IMR-90 (cell line): ENCODE data around the gene FJX1. TPM values are rescaled to one million over a fixed set of nuclear protein-coding genes. Genes with fewer than 3 reads are reported as not detected.

ENCODE experiments used
- ATAC-seq: fragments of 200-7000 bp; cut with Tn5 transposase; 2 replicates; pipeline ENCODE4 v1.9.1; 2020; ENCODE audit warnings: low read depth, mild to moderate bottlenecking, moderate library complexity
- BruUV-seq: library from RNA; stranded (reverse); fragments of 400-500 nt; replicated peaks from 2 replicates; lab custom pipeline; 2021; lab: Mats Ljungman, UMichigan
- CTCF ChIA-PET: fragments of 300-600 bp; formaldehyde crosslinking; extraction: SDS; loops from one replicate; lab custom pipeline; 2021; ENCODE audit warnings: antibody characterized with exemption; lab: Yijun Ruan, JAX
- POLR2A ChIA-PET: fragments of 300-600 bp; sonication (Branson Sonifier 250); formaldehyde crosslinking; loops from one replicate; lab custom pipeline; 2022; ENCODE audit warnings: antibody characterized with exemption; ENCODE audit not compliant: unreplicated experiment; lab: Charles Lee
- DNase-seq: peaks from one replicate; pipeline ENCODE4 v3.0.0; 2013
- H2AFZ ChIP-seq: replicated peaks from 2 replicates; pipeline ENCODE3; 2013; ENCODE audit warnings: low read length, mild to moderate bottlenecking; ENCODE audit not compliant: poor library complexity
- H2AK5ac ChIP-seq: 2 replicates; pipeline ENCODE4 v1.6.1; 2013; ENCODE audit warnings: low read depth, low read length, inconsistent platforms
- H2AK9ac ChIP-seq: replicated peaks from 2 replicates; pipeline ENCODE3; 2013; ENCODE audit warnings: mild to moderate bottlenecking, low read depth, low read length, moderate library complexity; ENCODE audit not compliant: poor library complexity
- H2BK120ac ChIP-seq: 2 replicates; pipeline ENCODE4 v1.6.1; 2013; ENCODE audit warnings: low read depth, low read length, inconsistent platforms
- H2BK15ac ChIP-seq: 3 replicates; pipeline ENCODE4 v1.6.1; 2013; ENCODE audit warnings: low read depth, low read length, inconsistent platforms
- H2BK20ac ChIP-seq: 2 replicates; pipeline ENCODE4 v1.6.1; 2013; ENCODE audit warnings: low read depth, mild to moderate bottlenecking, inconsistent platforms, low read length, moderate library complexity
- H2BK5ac ChIP-seq: 2 replicates; pipeline ENCODE4 v1.6.1; 2013; ENCODE audit warnings: mild to moderate bottlenecking, low read depth, low read length, inconsistent platforms; ENCODE audit not compliant: poor library complexity, severe bottlenecking
- H3K14ac ChIP-seq: replicated peaks from 2 replicates; pipeline ENCODE4 v1.6.1; 2013; ENCODE audit warnings: low read depth, low read length, inconsistent platforms
- H3K18ac ChIP-seq: 2 replicates; pipeline ENCODE4 v1.6.1; 2013; ENCODE audit warnings: low read depth, low read length, control low read depth
- H3K23ac ChIP-seq: 2 replicates; pipeline ENCODE4 v1.6.1; 2013; ENCODE audit warnings: low read depth, low read length, inconsistent platforms
- H3K27ac ChIP-seq: 2 replicates; pipeline ENCODE4 v1.5.1; 2013; ENCODE audit warnings: mild to moderate bottlenecking, control low read depth, low read length; ENCODE audit not compliant: insufficient read depth
- H3K27me3 ChIP-seq: 2 replicates; pipeline ENCODE4 v1.6.1; 2013; ENCODE audit warnings: low read length; ENCODE audit not compliant: control insufficient read depth, insufficient read depth
- H3K36me3 ChIP-seq: 2 replicates; pipeline ENCODE4 v1.6.1; 2013; ENCODE audit warnings: low read length, mixed read lengths; ENCODE audit not compliant: control insufficient read depth, insufficient read depth
- H3K4ac ChIP-seq: 2 replicates; pipeline ENCODE4 v1.6.1; 2013; ENCODE audit warnings: low read depth, low read length, inconsistent platforms
- H3K4me1 ChIP-seq: 2 replicates; pipeline ENCODE4 v1.6.1; 2013; ENCODE audit warnings: low read length, mixed read lengths; ENCODE audit not compliant: control insufficient read depth, insufficient read depth
- H3K4me2 ChIP-seq: 2 replicates; pipeline ENCODE4 v1.6.1; 2013; ENCODE audit warnings: low read depth, mild to moderate bottlenecking, control low read depth, low read length, moderate library complexity
- H3K4me3 ChIP-seq: 2 replicates; pipeline ENCODE4 v1.5.1; 2013; ENCODE audit warnings: low read depth, mild to moderate bottlenecking, control low read depth, low read length, moderate library complexity; ENCODE audit not compliant: insufficient read depth
- H3K56ac ChIP-seq: 2 replicates; pipeline ENCODE4 v1.6.1; 2013; ENCODE audit warnings: low read length, inconsistent platforms; ENCODE audit not compliant: insufficient read depth; ENCODE audit errors: extremely low read depth
- H3K79me1 ChIP-seq, 2 experiments: 2 replicates each; pipeline ENCODE4 v1.6.1; 2013; ENCODE audit warnings: low read length in 2 of 2, inconsistent platforms in 1 of 2, low read depth in 1 of 2
- H3K9ac ChIP-seq: 2 replicates; pipeline ENCODE4 v1.6.1; 2013; ENCODE audit warnings: low read depth, low read length, control low read depth
- H3K9me1 ChIP-seq: 2 replicates; pipeline ENCODE4 v1.6.1; 2013; ENCODE audit warnings: low read length, inconsistent platforms; ENCODE audit not compliant: insufficient read depth
- H3K9me3 ChIP-seq: 2 replicates; pipeline ENCODE4 v1.6.1; 2013; ENCODE audit warnings: low read length; ENCODE audit not compliant: control insufficient read depth, insufficient read depth
- H4K20me1 ChIP-seq: 2 replicates; pipeline ENCODE4 v1.6.1; 2013; ENCODE audit warnings: low read length, inconsistent platforms; ENCODE audit not compliant: insufficient read depth
- H4K5ac ChIP-seq: 2 replicates; pipeline ENCODE4 v1.6.1; 2013; ENCODE audit warnings: mild to moderate bottlenecking, low read depth, low read length, control low read depth
- H4K8ac ChIP-seq, 2 experiments: 2 replicates each; pipeline ENCODE4 v1.6.1; 2013; ENCODE audit warnings: low read depth in 2 of 2, low read length in 2 of 2, control low read depth in 1 of 2, inconsistent platforms in 1 of 2
- H4K91ac ChIP-seq: 2 replicates; pipeline ENCODE4 v1.6.1; 2013; ENCODE audit warnings: low read depth, low read length, inconsistent platforms; ENCODE audit not compliant: insufficient read depth
- SMC3 ChIP-seq: fragments of 150-350 bp; IDR thresholded peaks from 2 replicates; pipeline ENCODE4 v1.6.1; 2016; ENCODE audit warnings: low read depth, mild to moderate bottlenecking, antibody characterized with exemption, low read length, moderate library complexity
- WGBS, 2 experiments: methylation state at CpG; one replicate each; pipeline versions ENCODE4 v1.1.5 to v1.1.7; 2013; ENCODE audit warnings: missing lambda C conversion rate in 2 of 2; ENCODE audit not compliant: insufficient read length in 1 of 2; ENCODE audit errors: extremely low coverage in 2 of 2; 5-methylcytosine and 5-hydroxymethylcytosine counted together
- dilution Hi-C: fragments of 300-500 bp; cut with HindIII; formaldehyde crosslinking; loops from one replicate; pipeline ENCODE4 v1.14.3; 2018; ENCODE audit warnings: low sequenced_read_pairs; ENCODE audit not compliant: unreplicated experiment
- in situ Hi-C: fragments of 300-500 bp; cut with MboI; formaldehyde crosslinking; loops from 3 replicates; pipeline ENCODE4 v1.14.3; 2019; ENCODE audit warnings: low sequenced_read_pairs, inconsistent platforms, mixed read lengths
- intact Hi-C: fragments of 100-400 bp; cut with micrococcal nuclease; formaldehyde crosslinking; loops from 2 replicates; pipeline ENCODE4 v1.10.0; 2022
- polyA plus RNA-seq, 3 experiments: library from polyadenylated mRNA; depleted of rRNA; stranded (reverse); fragments of >200 nt; gene quantifications; 2 replicates each; pipeline ENCODE4 v1.2.3, GENCODE V29; 2012; ENCODE audit warnings: low replicate concordance in 1 of 3
- total RNA-seq: library from RNA; depleted of rRNA; stranded (reverse); fragments of >200 nt; gene quantifications from 2 replicates; pipeline ENCODE4 v1.2.3, GENCODE V29; 2012

The FJX1 gene
- total and polyA plus RNA-seq, 2 of the 4 experiments (the other 2 are of a cell fraction), result 8.4 to 11.2 TPM

GRCh38 chr11:35606206-35606605 is 12.1 kb upstream of the FJX1 start:
- no peak overlapping the region for H2BK15ac ChIP-seq
- H3K9me3 ChIP-seq, result no peaks in the 10 kb centered on the region
- intact Hi-C loops, result no loop called here
- no peak overlapping the region for H2AK5ac ChIP-seq
- dilution Hi-C loops, result no loop called here
- peaks cover 7% of the 10 kb centered on the region; the same call in 1 of the 2 replicates for H3K27me3 ChIP-seq
- H3K79me1 ChIP-seq, result no peaks in the 10 kb centered on the region
- H2AFZ ChIP-seq, result no peak overlapping the region
- H3K14ac ChIP-seq, result peak overlapping the region; percentile 75; the same call in 1 of the 2 replicates
- H3K9me1 ChIP-seq, result no peaks in the 10 kb centered on the region
- H3K4me1 ChIP-seq, result peaks cover 2% of the 10 kb centered on the region; the same call in 1 of the 2 replicates
- BruUV-seq, result no TSS peak
- H2AK9ac ChIP-seq, result no peak overlapping the region
- WGBS, 2 experiments, result 83% methylated on average over 2 of the region's 5 CpGs; no CpG with 5 or more reads in 1 of the 2 experiments
- H4K8ac ChIP-seq, result no peak overlapping the region
- ChIA-PET POLR2A (no interaction called here), CTCF (interaction anchor here (1.3 kb wide), 1 partner anchor 215 kb away, joined by 3 read pairs; no protein-coding TSS in a partner anchor)
- H2BK5ac ChIP-seq, result no peak overlapping the region
- no peak for TF ChIP-seq SMC3
- H3K4ac ChIP-seq, result no peak overlapping the region
- no peak overlapping the region for H2BK20ac ChIP-seq
- DNase-seq (no peak), ATAC-seq (no peak)
- no peak overlapping the region for H2BK120ac ChIP-seq
- no peaks in the 10 kb centered on the region for H4K20me1 ChIP-seq
- H3K18ac ChIP-seq, result no peak overlapping the region
- H3K23ac ChIP-seq, result no peak overlapping the region
- no peak overlapping the region for H3K56ac ChIP-seq
- no peak overlapping the region for H4K91ac ChIP-seq
- H3K27ac ChIP-seq, result no peak overlapping the region
- H3K9ac ChIP-seq, result no peak overlapping the region
- no peak overlapping the region for H3K4me3 ChIP-seq
- H3K36me3 ChIP-seq, result no peaks in the 10 kb centered on the region
- in situ Hi-C loops, result loop anchor here (25.0 kb wide), 1 partner anchor 856 kb away; no protein-coding TSS in a partner anchor
- H4K5ac ChIP-seq, result no peak overlapping the region
- H3K4me2 ChIP-seq, result no peak overlapping the region
